Tibial artery (tissue), 4 donors: ENCODE data around the gene UST.

ENCODE experiments used
- DNase-seq, 2 donors: peaks; one replicate each; pipeline ENCODE4 v3.0.0-alpha.2; 2019
- H3K27ac ChIP-seq, 2 donors: fragments of 200-600 bp; sonication (generic) in 1 of 2; 1 replicate in 1 of 2; 2 replicates in 1 of 2; pipeline ENCODE4 v1.5.1; 2018 to 2019; ENCODE audit warnings: mild to moderate bottlenecking in 1 of 2
- H3K27me3 ChIP-seq, 2 donors: fragments of 200-600 bp; sonication (generic) in 1 of 2; one replicate each; pipeline versions ENCODE4 v1.5.1 to v1.6.0; 2016 to 2019
- H3K36me3 ChIP-seq, 3 donors: fragments of 200-600 bp; sonication (generic) in 2 of 3; one replicate each; pipeline ENCODE4 v1.5.1; 2016 to 2019; ENCODE audit warnings: mild to moderate bottlenecking in 2 of 3
- H3K4me1 ChIP-seq, 4 donors: fragments of 200-600 bp; sonication (generic) in 2 of 4; 1 replicate in 3 of 4; 2 replicates in 1 of 4; pipeline ENCODE4 v1.5.1; 2016 to 2019
- H3K4me3 ChIP-seq, 2 donors: fragments of 200-600 bp; sonication (generic) in 1 of 2; 1 replicate in 1 of 2; 2 replicates in 1 of 2; pipeline ENCODE4 v1.5.1; 2018 to 2019; ENCODE audit warnings: mild to moderate bottlenecking in 2 of 2
- H3K9me3 ChIP-seq, 3 donors: fragments of 200-600 bp; sonication (generic) in 1 of 3; one replicate each; pipeline ENCODE4 v1.5.1; 2016 to 2019
- CTCF ChIP-seq, 2 experiments: fragments of 200-600 bp in 1 of 2; fragments of 450-650 bp in 1 of 2; IDR thresholded peaks; one replicate each; pipeline ENCODE4 v1.5.1; 2017 to 2019; ENCODE audit warnings: antibody characterized with exemption in 2 of 2, mild to moderate bottlenecking in 1 of 2, moderate library complexity in 1 of 2
- intact Hi-C: fragments of 100-400 bp; cut with DNase I; formaldehyde crosslinking; loops from one replicate; pipeline ENCODE4 v1.15.0; 2023; ENCODE audit warnings: low total_unique reads

The UST gene

GRCh38 chr6:149057464-149057840 lies 310.6 kb downstream of the UST start:
- TF ChIP-seq CTCF (IDR thresholded peaks at IDR 0.05): no peak
- Histone ChIP-seq H3K4me3 (no peak overlapping the region), H3K4me1 (peaks cover 0 to 10% (median 0%) of the 10 kb centered on the region in 4 donors), H3K36me3 (no peaks in the 10 kb centered on the region), H3K27me3 (no peaks in the 10 kb centered on the region), H3K27ac (no peak overlapping the region), H3K9me3 (no peaks in the 10 kb centered on the region)
- intact Hi-C loops: no loop called here
- DNase-seq: no peak

- intact Hi-C loops: no loop called here
- no peaks in the 10 kb centered on the region for H3K27me3 ChIP-seq
- no peak for DNase-seq
- no peaks in the 10 kb centered on the region for H3K9me3 ChIP-seq
- no peaks in the 10 kb centered on the region for H3K36me3 ChIP-seq
- H3K27ac ChIP-seq: no peak overlapping the region
- H3K4me1 ChIP-seq: peaks cover 0 to 24% (median 3%) of the 10 kb centered on the region in 4 donors
- no peak for TF ChIP-seq CTCF (IDR thresholded peaks at IDR 0.05)
- H3K4me3 ChIP-seq: no peak overlapping the region
Observed at GRCh38 chr6:149059557-149059956, 312.7 kb downstream of the UST start.

- Histone ChIP-seq H3K9me3 (no peaks in the 10 kb centered on the region), H3K27ac (no peak overlapping the region), H3K4me1 (peaks cover 0 to 33% (median 3%) of the 10 kb centered on the region in 4 donors), H3K4me3 (no peak overlapping the region), H3K27me3 (no peaks in the 10 kb centered on the region), H3K36me3 (no peaks in the 10 kb centered on the region)
- intact Hi-C loops: no loop called here
- TF ChIP-seq CTCF (IDR thresholded peaks at IDR 0.05): no peak
- no peak for DNase-seq
Observed at GRCh38 chr6:149060300-149060984, 313.6 kb downstream of the UST start.

- H3K4me1 ChIP-seq: peaks cover 0 to 35% (median 5%) of the 10 kb centered on the region in 4 donors
- H3K27me3 ChIP-seq: no peaks in the 10 kb centered on the region
- DNase-seq: no peak
- H3K27ac ChIP-seq: no peak overlapping the region
- no peak for TF ChIP-seq CTCF (IDR thresholded peaks at IDR 0.05)
- H3K36me3 ChIP-seq: no peaks in the 10 kb centered on the region
- intact Hi-C loops: no loop called here
- no peak overlapping the region for H3K4me3 ChIP-seq
- no peaks in the 10 kb centered on the region for H3K9me3 ChIP-seq
Observed at GRCh38 chr6:149060985-149061760, 314.3 kb downstream of the UST start.

- H3K27ac ChIP-seq: no peak overlapping the region
Observed at GRCh38 chr6:149061930-149062329, 315.1 kb downstream of the UST start.

More at GRCh38 chr6:149061930-149062329, 315.1 kb downstream of the UST start:
- Histone ChIP-seq H3K36me3 (no peaks in the 10 kb centered on the region), H3K4me3 (no peak overlapping the region), H3K9me3 (no peaks in the 10 kb centered on the region), H3K27me3 (no peaks in the 10 kb centered on the region), H3K4me1 (peaks cover 0 to 35% (median 6%) of the 10 kb centered on the region in 4 donors)
- no peak for DNase-seq
- TF ChIP-seq CTCF (IDR thresholded peaks at IDR 0.05): no peak
- intact Hi-C loops: no loop called here
